DMS 273 treated with DMSO at 0.1 percent for 48 hours (cell line): ENCODE results near the gene AATK.
A peak's percentile ranks its signal among the peaks of the same experiment; 100 is the strongest.

ENCODE experiments used
- DNase-seq: peaks from one replicate; lab custom pipeline; 2025; lab: John Stamatoyannopoulos, UW

The AATK gene

GRCh38 chr17:81128774-81129173 lies 37.2 kb downstream of the AATK start:
- no peak for DNase-seq

DNA sequence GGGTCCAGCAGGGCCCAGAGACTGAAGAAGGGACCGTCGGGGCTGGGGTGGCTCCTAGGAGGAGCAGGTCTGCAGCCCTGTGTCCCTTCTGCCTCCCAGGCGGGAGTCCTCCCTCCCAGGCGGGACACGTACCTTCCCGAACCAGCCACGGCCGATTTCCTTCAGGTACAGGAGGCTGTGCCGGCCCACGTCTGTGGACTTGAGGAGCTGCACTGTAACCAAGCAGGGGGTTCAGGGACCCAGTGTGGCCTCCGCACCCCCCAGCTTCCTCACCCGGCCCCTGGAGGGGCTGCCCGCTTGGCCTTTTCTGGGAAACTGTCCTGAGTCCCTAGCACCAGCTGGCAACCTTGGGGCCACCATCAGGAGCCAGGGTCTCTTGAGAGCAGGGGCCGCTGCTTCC lies 37.7 kb downstream of the AATK start:
- DNase-seq = no peak

DNA sequence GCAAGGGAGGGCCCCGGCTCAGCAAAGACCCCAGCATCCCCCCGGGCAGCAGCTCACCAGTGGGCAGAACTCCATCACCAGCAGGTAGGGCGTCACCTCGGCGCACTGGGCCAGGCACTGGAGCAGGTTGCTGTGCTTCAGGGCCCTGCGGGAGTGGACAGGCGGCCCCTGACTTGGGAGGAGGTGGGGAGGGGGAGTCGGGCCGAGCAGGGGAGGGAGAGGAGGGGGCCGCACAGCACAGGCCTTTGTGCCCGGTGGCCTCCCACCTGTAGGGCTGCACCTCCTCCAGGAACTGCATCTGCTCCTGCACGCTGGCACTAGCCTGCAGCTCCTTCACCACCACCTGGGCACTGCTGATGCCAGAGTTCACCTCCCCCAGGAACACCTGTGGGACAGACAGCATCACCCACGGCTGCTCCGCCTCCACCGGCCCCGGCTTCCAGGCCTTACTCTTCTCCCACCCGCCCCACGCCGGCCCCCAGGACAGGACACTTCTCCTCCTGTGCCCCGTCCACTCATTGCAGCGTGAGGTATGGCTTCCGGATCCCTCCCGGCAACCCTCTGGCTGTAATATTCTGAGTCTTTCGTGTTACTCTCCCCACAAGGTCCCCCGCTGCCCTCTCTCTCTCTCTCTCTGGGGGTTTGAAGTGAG lies 38.4 kb downstream of the AATK start:
- DNase-seq = no peak

DNA sequence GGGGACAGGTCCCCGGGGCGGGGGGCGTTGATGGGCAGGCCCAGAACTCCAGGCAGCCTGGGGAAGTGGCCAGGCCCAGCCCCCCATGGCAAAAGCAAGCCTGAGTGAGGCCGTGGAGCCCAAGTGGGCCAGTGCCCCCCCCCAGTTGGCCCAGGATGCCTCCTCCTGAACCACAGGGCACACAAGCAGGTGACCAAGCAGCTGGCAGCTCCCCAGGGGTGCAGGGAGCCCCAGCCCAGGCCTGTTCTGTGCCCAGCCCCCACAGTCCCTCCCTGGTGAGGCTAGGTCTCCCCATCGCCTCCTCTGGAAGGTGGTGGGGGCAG lies 38.9 kb downstream of the AATK start:
- DNase-seq = no peak

DNA sequence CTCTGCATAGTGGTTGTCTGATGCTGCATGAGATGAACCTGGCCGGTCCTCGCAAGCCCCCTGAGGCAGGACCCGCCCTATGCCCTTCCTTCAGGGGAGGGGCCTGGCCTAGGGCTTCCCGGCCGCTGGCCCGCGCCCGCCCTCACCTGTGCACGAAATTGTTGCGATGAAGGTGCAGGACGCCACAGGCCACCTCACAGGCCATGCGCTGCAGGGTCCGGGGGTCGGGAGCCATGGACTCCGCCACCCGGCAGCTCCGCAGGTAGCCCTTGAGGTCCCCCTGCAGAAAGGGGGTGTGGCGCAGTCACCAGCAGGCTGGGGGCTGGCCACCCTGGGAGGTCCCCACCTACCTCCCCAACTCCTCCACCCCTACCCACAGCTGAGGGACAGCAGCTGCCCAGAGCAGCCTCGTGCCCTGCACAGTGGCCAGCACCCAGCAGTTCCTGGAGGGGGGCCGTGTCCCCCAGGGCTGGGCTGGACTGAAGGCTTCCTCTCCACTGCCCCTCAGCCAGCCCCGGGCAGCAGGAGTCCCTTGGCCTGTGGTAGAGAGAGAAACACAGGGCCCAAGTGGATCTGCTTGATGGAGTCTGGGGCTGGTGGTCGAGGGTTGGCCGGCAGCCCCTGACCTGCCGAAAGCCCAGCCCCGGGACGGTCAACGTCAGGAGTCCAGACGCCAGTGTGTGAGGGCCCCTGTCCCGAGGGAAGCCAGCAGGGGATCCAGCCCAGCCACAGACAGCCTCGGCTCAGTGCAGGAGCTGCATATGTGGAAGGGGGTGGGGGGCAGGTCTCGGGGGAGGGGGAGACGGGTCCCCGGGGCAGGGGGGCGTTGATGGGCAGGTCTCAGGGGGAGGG lies 39.5 kb downstream of the AATK start:
- DNase-seq = no peak

- peak; percentile 37 for DNase-seq
Measured at GRCh38 chr17:81125573-81126081, 40.4 kb downstream of the AATK start.

GRCh38 chr17:81124377-81124776 lies 41.6 kb downstream of the AATK start:
- DNase-seq = no peak

- no peak for DNase-seq
Measured at GRCh38 chr17:81123052-81124048, 42.7 kb downstream of the AATK start.

GRCh38 chr17:81121841-81122733 lies 43.9 kb downstream of the AATK start:
- no peak for DNase-seq

- DNase-seq = no peak
Measured at GRCh38 chr17:81120695-81121621, 45.1 kb downstream of the AATK start.

- DNase-seq = no peak
Measured at GRCh38 chr17:81120149-81120484, 45.9 kb downstream of the AATK start.

GRCh38 chr17:81119223-81120148 lies 46.5 kb downstream of the AATK start:
- DNase-seq = no peak

DNA sequence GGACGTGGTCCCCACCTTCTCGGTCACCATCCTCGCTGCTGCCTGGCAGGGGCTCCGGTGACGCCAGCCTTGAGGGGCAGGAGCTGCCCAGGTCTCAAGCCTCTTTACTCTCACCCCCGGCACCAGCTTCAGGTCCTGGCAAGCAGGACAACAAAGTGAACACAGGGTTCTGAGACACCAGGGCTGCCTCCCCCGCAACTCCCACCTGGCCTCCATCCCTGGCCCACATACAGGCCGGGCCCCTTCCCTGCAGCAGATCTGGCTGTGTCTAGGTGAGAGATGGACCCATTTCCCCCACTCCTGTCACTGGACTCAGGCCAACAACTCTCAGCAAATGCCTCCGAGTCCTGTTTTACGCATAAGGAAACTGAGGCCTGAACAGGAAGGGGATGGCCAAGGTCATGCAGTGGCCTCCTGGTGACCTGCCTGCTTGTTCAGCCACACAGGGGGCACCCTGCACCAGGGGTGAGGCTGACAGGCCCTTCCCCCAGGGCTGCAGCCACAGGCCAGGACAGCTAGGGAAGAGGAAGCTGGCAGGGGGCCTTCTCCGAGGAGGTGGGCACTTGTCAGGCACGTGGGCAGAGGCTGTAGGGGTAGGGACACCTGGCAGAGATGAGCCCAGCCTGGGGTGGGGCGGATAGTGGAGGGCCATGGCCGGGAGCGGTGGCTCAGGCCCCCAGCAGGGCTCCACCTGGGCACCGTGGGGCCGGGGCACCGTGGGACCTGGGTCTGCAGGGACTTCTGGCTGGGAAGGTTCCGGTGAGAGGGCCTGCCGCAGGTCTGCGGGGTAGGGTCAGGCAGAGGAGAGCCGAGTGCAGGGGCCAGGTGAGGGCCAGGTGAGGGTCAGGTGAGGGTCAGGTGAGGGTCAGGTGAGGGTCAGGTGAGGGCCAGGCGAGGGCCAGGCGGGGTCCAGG lies 47.5 kb downstream of the AATK start:
- no peak for DNase-seq

DNA sequence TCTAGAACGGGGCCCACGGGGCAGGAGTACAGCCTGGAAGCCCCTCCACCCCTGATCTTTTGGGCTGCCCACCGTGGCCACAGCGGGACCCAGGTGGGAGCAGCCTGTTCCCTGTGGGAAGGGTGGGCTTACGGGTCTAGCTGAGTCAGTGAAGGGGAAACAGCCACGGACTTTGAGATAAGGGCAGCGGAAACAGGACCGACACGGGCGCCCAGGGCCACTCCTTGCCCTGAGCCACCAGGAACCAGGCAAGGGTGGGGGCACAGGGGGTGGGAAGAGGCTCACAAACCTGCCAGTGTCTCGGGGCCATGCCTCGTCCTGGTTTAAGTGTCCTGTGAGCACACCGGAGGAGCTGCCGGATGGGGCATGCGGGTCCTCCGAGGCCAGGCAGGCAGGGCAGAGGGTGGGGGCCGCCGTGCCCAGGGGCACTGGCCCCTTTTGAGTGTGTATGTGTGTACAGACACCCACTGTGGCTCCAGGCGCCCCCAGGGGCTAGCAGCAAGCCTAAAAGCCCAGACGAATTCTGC lies 48.3 kb downstream of the AATK start:
- no peak for DNase-seq

DNA sequence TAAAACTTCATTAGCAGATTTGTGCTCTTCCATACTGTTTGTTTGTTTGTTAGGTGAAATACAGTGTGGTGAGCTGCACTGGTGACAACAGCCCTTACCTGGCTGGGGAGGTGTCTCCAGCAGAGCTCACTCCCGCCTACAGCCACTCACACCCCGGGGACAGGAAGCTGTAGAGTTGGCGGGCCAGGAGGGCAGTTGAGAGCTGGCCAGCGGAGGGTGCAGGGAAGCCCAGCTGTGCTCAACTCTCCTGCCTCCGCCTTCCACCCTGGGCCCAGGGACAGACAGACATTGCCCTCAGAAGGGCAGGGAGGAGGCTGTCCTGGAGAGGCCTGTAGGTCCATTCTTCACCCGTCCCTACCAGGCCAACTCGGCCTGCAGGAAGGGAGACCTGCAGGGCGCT lies 49.3 kb downstream of the AATK start:
- DNase-seq = no peak

GRCh38 chr17:81115749-81116464 lies 50.1 kb downstream of the AATK start:
- DNase-seq = no peak

DNA sequence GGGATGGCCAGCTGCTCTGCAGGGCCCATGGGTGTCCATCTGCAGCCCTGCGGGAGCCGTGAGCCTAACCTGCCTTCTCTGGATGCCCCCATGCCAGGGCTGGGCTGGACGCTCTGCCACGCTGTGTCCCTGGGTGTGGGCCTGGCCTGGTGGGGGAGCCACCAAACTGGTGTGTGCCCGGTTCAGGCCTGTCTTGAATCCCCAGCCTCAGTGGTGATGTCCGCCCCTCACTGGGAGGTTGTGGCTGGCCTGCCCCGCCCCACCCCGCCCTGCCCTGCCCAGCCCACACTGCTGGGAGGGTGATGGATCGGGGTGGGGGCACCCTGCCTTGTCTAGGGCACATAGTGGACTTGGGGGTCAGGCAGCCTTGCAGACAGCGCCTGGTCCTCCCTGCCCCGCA lies 50.8 kb downstream of the AATK start:
- no peak for DNase-seq
